Measurements from ENCODE around the gene LMTK3.
"Not testable (repeated sequence)": the region's sequence is repeated elsewhere in the genome, so short reads cannot be mapped to it uniquely, and the experiment has no call there.

The LMTK3 gene

GRCh38 chr19:48530770-48531169 is 19.1 kb upstream of the LMTK3 start:
- H3K27ac ChIP-seq (ENCODE audit: low read length) = no peak overlapping the region
- no peaks in the 10 kb centered on the region for H3K36me3 ChIP-seq (ENCODE audit: control insufficient read depth, low read depth, low read length)
- H3K9ac ChIP-seq (ENCODE audit: low read length) = no peak overlapping the region
- H3K4me1 ChIP-seq (ENCODE audit: control insufficient read depth, low read depth, low read length) = no peaks in the 10 kb centered on the region
- peaks cover 3% of the 10 kb centered on the region for H3K9me3 ChIP-seq (ENCODE audit: control insufficient read depth, low read depth, low read length)
- H3K4me3 ChIP-seq (ENCODE audit: low read length) = no peak overlapping the region
- H3K27me3 ChIP-seq (ENCODE audit: control insufficient read depth, insufficient read depth, low read length) = no peaks in the 10 kb centered on the region

GRCh38 chr19:48530066-48530720 is 18.6 kb upstream of the LMTK3 start:
- H3K36me3 ChIP-seq (ENCODE audit: control insufficient read depth, low read depth, low read length) = no peaks in the 10 kb centered on the region

GRCh38 chr19:48529156-48529555 is 17.5 kb upstream of the LMTK3 start:
- no peaks in the 10 kb centered on the region for H3K27me3 ChIP-seq (ENCODE audit: control insufficient read depth, insufficient read depth, low read length)
- H3K4me3 ChIP-seq (ENCODE audit: low read length) = no peak overlapping the region
- no peak overlapping the region for H3K9ac ChIP-seq (ENCODE audit: low read length)
- no peaks in the 10 kb centered on the region for H3K36me3 ChIP-seq (ENCODE audit: control insufficient read depth, low read depth, low read length)
- peaks cover 3% of the 10 kb centered on the region for H3K9me3 ChIP-seq (ENCODE audit: control insufficient read depth, low read depth, low read length)
- H3K4me1 ChIP-seq (ENCODE audit: control insufficient read depth, low read depth, low read length) = no peaks in the 10 kb centered on the region
- H3K27ac ChIP-seq (ENCODE audit: low read length) = no peak overlapping the region

More at GRCh38 chr19:48530066-48530720, 18.6 kb upstream of the LMTK3 start:
- Histone ChIP-seq H3K4me3 (ENCODE audit: low read length) (no peak overlapping the region), H3K4me1 (ENCODE audit: control insufficient read depth, low read depth, low read length) (no peaks in the 10 kb centered on the region), H3K9me3 (ENCODE audit: control insufficient read depth, low read depth, low read length) (peaks cover 3% of the 10 kb centered on the region), H3K9ac (ENCODE audit: low read length) (no peak overlapping the region), H3K27me3 (ENCODE audit: control insufficient read depth, insufficient read depth, low read length) (no peaks in the 10 kb centered on the region), H3K27ac (ENCODE audit: low read length) (no peak overlapping the region)

GRCh38 chr19:48524732-48525131 is 13.1 kb upstream of the LMTK3 start:
- H3K27ac ChIP-seq (ENCODE audit: low read length) = no peak overlapping the region
- no peaks in the 10 kb centered on the region for H3K4me1 ChIP-seq (ENCODE audit: control insufficient read depth, low read depth, low read length)
- no peak overlapping the region for H3K4me3 ChIP-seq (ENCODE audit: low read length)
- no peak overlapping the region for H3K9ac ChIP-seq (ENCODE audit: low read length)
- H3K36me3 ChIP-seq (ENCODE audit: control insufficient read depth, low read depth, low read length) = no peaks in the 10 kb centered on the region
- H3K27me3 ChIP-seq (ENCODE audit: control insufficient read depth, insufficient read depth, low read length) = no peaks in the 10 kb centered on the region
- peaks cover 3% of the 10 kb centered on the region for H3K9me3 ChIP-seq (ENCODE audit: control insufficient read depth, low read depth, low read length)

- H3K27me3 ChIP-seq (ENCODE audit: control insufficient read depth, insufficient read depth, low read length) = no peaks in the 10 kb centered on the region
- H3K9me3 ChIP-seq (ENCODE audit: control insufficient read depth, low read depth, low read length) = peaks cover 3% of the 10 kb centered on the region
Observed at GRCh38 chr19:48524221-48524620, 12.6 kb upstream of the LMTK3 start.

GRCh38 chr19:48520134-48520533 is 8.5 kb upstream of the LMTK3 start:
- no peaks in the 10 kb centered on the region for H3K9me3 ChIP-seq (ENCODE audit: control insufficient read depth, low read depth, low read length)
- no peak overlapping the region for H3K4me3 ChIP-seq (ENCODE audit: low read length)
- H3K9ac ChIP-seq (ENCODE audit: low read length) = no peak overlapping the region
- no peak overlapping the region for H3K27ac ChIP-seq (ENCODE audit: low read length)
- no peaks in the 10 kb centered on the region for H3K27me3 ChIP-seq (ENCODE audit: control insufficient read depth, insufficient read depth, low read length)
- H3K36me3 ChIP-seq (ENCODE audit: control insufficient read depth, low read depth, low read length) = no peaks in the 10 kb centered on the region
- no peaks in the 10 kb centered on the region for H3K4me1 ChIP-seq (ENCODE audit: control insufficient read depth, low read depth, low read length)

More at GRCh38 chr19:48524221-48524620, 12.6 kb upstream of the LMTK3 start:
- no peaks in the 10 kb centered on the region for H3K36me3 ChIP-seq (ENCODE audit: control insufficient read depth, low read depth, low read length)
- no peak overlapping the region for H3K9ac ChIP-seq (ENCODE audit: low read length)
- H3K27ac ChIP-seq (ENCODE audit: low read length) = no peak overlapping the region
- H3K4me3 ChIP-seq (ENCODE audit: low read length) = no peak overlapping the region
- H3K4me1 ChIP-seq (ENCODE audit: control insufficient read depth, low read depth, low read length) = no peaks in the 10 kb centered on the region

- not testable (repeated sequence) for H3K4me1 ChIP-seq (ENCODE audit: control insufficient read depth, low read depth, low read length); H3K36me3 ChIP-seq (ENCODE audit: control insufficient read depth, low read depth, low read length); H3K4me3 ChIP-seq (ENCODE audit: low read length); H3K27ac ChIP-seq (ENCODE audit: low read length); H3K9me3 ChIP-seq (ENCODE audit: control insufficient read depth, low read depth, low read length); H3K9ac ChIP-seq (ENCODE audit: low read length); H3K27me3 ChIP-seq (ENCODE audit: control insufficient read depth, insufficient read depth, low read length)
Observed at GRCh38 chr19:48519426-48519825, 7.8 kb upstream of the LMTK3 start.

GRCh38 chr19:48518207-48518606 is 6.6 kb upstream of the LMTK3 start:
- Histone ChIP-seq H3K4me1 (ENCODE audit: control insufficient read depth, low read depth, low read length) (no peaks in the 10 kb centered on the region), H3K9me3 (ENCODE audit: control insufficient read depth, low read depth, low read length) (no peaks in the 10 kb centered on the region), H3K36me3 (ENCODE audit: control insufficient read depth, low read depth, low read length) (no peaks in the 10 kb centered on the region), H3K4me3 (ENCODE audit: low read length) (no peak overlapping the region), H3K27ac (ENCODE audit: low read length) (no peak overlapping the region), H3K9ac (ENCODE audit: low read length) (no peak overlapping the region), H3K27me3 (ENCODE audit: control insufficient read depth, insufficient read depth, low read length) (peaks cover 1% of the 10 kb centered on the region)

GRCh38 chr19:48516536-48516935 is 4.9 kb upstream of the LMTK3 start:
- Histone ChIP-seq H3K27ac (ENCODE audit: low read length) (no peak overlapping the region), H3K36me3 (ENCODE audit: control insufficient read depth, low read depth, low read length) (no peaks in the 10 kb centered on the region), H3K4me3 (ENCODE audit: low read length) (no peak overlapping the region), H3K9me3 (ENCODE audit: control insufficient read depth, low read depth, low read length) (no peaks in the 10 kb centered on the region), H3K4me1 (ENCODE audit: control insufficient read depth, low read depth, low read length) (no peaks in the 10 kb centered on the region), H3K9ac (ENCODE audit: low read length) (no peak overlapping the region), H3K27me3 (ENCODE audit: control insufficient read depth, insufficient read depth, low read length) (peaks cover 15% of the 10 kb centered on the region)

GRCh38 chr19:48514123-48514458 is 2.5 kb upstream of the LMTK3 start:
- Histone ChIP-seq H3K4me3 (ENCODE audit: low read length) (peak overlapping the region; percentile 78), H3K4me1 (ENCODE audit: control insufficient read depth, low read depth, low read length) (no peaks in the 10 kb centered on the region), H3K9me3 (ENCODE audit: control insufficient read depth, low read depth, low read length) (no peaks in the 10 kb centered on the region), H3K36me3 (ENCODE audit: control insufficient read depth, low read depth, low read length) (no peaks in the 10 kb centered on the region), H3K27ac (ENCODE audit: low read length) (no peak overlapping the region), H3K9ac (ENCODE audit: low read length) (no peak overlapping the region), H3K27me3 (ENCODE audit: control insufficient read depth, insufficient read depth, low read length) (peaks cover 19% of the 10 kb centered on the region)

- no peak overlapping the region for H3K27ac ChIP-seq (ENCODE audit: low read length)
- no peaks in the 10 kb centered on the region for H3K36me3 ChIP-seq (ENCODE audit: control insufficient read depth, low read depth, low read length)
- H3K9ac ChIP-seq (ENCODE audit: low read length) = peak overlapping the region; percentile 22
- H3K9me3 ChIP-seq (ENCODE audit: control insufficient read depth, low read depth, low read length) = no peaks in the 10 kb centered on the region
- peak overlapping the region; percentile 78 for H3K4me3 ChIP-seq (ENCODE audit: low read length)
- peaks cover 19% of the 10 kb centered on the region for H3K27me3 ChIP-seq (ENCODE audit: control insufficient read depth, insufficient read depth, low read length)
- no peaks in the 10 kb centered on the region for H3K4me1 ChIP-seq (ENCODE audit: control insufficient read depth, low read depth, low read length)
Observed at GRCh38 chr19:48513289-48514122, 1.9 kb upstream of the LMTK3 start.
